ENCODE data around the gene KCNG2.

The KCNG2 gene

GRCh38 chr18:79786304-79786703, 11.4 kb upstream of the KCNG2 start:
- DNase-seq = no peak

- no peak for DNase-seq
These were observed 10.8 kb upstream of the KCNG2 start for GRCh38 chr18:79786786-79787526.

GRCh38 chr18:79787527-79787864, 10.2 kb upstream of the KCNG2 start:
- no peak for DNase-seq

GRCh38 chr18:79787865-79788733, 9.6 kb upstream of the KCNG2 start:
- no peak for DNase-seq

DNA sequence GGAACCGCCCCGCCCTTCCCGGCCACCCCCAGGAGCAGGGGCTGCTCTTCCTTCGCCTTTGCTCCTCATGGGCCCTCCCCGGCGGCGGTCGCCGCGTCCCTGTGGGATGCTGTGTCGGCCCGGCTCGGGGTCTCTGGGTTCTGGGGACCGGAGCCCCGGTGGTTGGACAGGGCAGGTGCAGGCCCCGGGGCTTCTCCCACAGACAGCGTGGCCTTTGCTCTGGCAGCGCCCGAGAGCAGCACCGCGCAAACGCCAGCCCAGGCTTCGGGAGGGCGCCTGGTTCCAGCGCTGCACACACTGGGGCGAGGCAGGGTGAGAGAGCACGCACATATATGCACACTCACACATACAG, 9.0 kb upstream of the KCNG2 start:
- no peak for DNase-seq

DNA sequence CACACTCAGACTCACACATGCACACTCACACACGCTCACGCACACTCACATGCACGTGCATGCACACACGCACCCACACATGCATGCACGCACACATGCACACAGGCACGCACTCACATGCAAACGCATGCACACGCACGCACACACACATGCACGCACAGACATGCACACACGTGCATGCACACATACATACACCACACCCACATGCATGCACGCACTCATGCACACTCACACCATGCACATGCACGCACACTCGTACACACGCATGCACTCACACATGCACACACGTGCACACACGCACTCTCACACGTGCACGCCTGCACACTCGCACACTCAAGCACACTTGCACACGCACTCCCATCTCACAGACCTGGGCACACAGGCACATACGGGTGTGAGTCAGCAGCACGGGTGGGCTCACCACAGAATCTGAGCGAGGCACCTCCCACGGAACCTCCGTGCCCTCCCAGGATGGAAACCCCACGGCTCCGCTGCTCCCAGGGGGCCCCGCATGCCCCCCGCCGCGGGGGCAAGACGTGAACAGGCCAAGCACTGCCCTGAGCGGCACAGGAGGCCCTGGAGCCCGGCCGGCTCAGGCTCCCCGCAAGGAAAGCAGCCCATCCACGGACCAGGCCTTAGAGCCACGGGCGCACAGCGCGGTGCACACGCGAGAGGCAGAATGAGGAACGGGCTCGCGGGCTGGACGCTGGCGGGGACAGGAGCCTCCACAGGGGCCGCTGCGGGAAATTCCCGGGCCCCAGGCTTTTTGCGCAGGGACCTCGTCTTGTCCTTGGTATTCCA, 8.4 kb upstream of the KCNG2 start:
- no peak for DNase-seq

- no peak for DNase-seq
These were observed 7.5 kb upstream of the KCNG2 start for GRCh38 chr18:79789901-79790890.

GRCh38 chr18:79790996-79791972, 6.5 kb upstream of the KCNG2 start:
- DNase-seq = no peak

GRCh38 chr18:79792096-79792987, 5.4 kb upstream of the KCNG2 start:
- DNase-seq = no peak

GRCh38 chr18:79792988-79793355, 4.8 kb upstream of the KCNG2 start:
- DNase-seq = no peak

DNA sequence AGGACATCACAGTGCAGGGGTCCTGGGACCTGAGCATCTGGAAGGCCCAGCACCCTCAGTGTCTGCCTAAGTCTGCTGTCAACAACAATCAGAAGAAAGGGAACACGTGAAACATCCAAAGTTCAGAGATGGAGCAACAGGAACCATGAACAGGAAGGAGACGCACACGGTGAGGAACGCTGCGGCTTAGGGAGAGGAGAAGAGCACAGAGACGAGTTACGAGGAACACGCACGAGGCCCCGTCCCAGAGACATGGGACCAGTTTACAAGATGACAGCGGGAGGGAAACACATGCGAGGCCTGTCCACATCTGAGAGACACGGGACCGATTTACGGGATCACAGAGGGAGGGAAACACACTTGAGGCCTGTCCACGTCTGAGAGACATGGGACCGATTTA, 2.9 kb upstream of the KCNG2 start:
- no peak for DNase-seq

GRCh38 chr18:79795446-79795845, 2.3 kb upstream of the KCNG2 start:
- no peak for DNase-seq

DNA sequence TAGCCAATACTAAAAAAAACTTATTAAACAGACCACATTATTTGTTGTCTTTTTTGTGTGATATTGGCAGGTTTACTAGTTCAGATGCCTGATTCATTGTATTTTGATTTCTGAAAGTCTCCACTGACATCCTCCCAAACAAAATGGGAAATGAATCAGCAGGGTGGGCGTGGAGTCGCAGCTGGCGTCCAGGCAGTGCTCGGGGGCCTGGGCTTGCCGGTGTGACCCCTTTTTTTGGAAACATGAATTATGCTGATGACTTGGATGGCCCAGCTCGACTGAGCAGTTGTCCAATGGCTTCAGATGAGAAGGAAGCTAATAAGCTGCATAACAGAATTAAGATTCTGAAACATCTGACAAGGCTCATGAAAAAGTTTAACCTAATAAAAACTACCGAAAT, 1.7 kb upstream of the KCNG2 start:
- DNase-seq = no peak

- DNase-seq = no peak
These were observed 970 bp upstream of the KCNG2 start for GRCh38 chr18:79796531-79797405.

GRCh38 chr18:79798346-79798998, 734 bp downstream of the KCNG2 start:
- no peak for DNase-seq

- no peak for DNase-seq
These were observed 1.2 kb downstream of the KCNG2 start for GRCh38 chr18:79798999-79799370.

- DNase-seq = no peak
These were observed 2.1 kb downstream of the KCNG2 start for GRCh38 chr18:79799619-79800370.

All from 8988T (cell line).